Endothelial cell of umbilical vein (primary cell): ENCODE data around the gene CCDC196. TPM values are rescaled to one million over a fixed set of nuclear protein-coding genes. Genes with fewer than 3 reads are reported as not detected.

Experiments
- BruUV-seq: library from RNA; stranded (reverse); fragments of 400-500 nt; replicated peaks from 2 replicates; lab custom pipeline; 2021; lab: Mats Ljungman, UMichigan
- CTCF ChIA-PET: fragments of 300-600, 350-600 bp; sonication (Branson Sonifier 250); formaldehyde crosslinking; loops from one replicate; lab custom pipeline; 2021; ENCODE audit warnings: antibody characterized with exemption, inconsistent platforms; lab: Charles Lee
- POLR2A ChIA-PET: fragments of 300-600, 350-600 bp; sonication (Branson Sonifier 250); formaldehyde crosslinking; loops from one replicate; lab custom pipeline; 2021; ENCODE audit warnings: antibody characterized with exemption, inconsistent platforms; lab: Charles Lee
- DNase-seq: peaks from one replicate; pipeline ENCODE4 v3.0.0-alpha.2; 2011; ENCODE audit warnings: low read depth, low spot score
- FAIRE-seq: peaks from 2 replicates; lab custom pipeline; 2011; peaks lifted over from hg19 to GRCh38; lab: Jason Lieb, UNC
- H2AFZ ChIP-seq: 2 replicates; pipeline ENCODE4 v1.6.0; 2012; ENCODE audit warnings: low read depth, low read length, control low read depth, inconsistent platforms
- H3K27ac ChIP-seq: 2 replicates; pipeline ENCODE4 v1.5.1; 2011; ENCODE audit warnings: low read depth, mild to moderate bottlenecking, control low read depth, low read length, moderate library complexity; ENCODE audit not compliant: insufficient read depth
- H3K27me3 ChIP-seq, 2 experiments: 2 replicates each; pipeline versions ENCODE4 v1.6.0 to v1.6.1; 2011; ENCODE audit warnings: low read length in 2 of 2, mixed read lengths in 1 of 2; ENCODE audit not compliant: control insufficient read depth in 2 of 2, insufficient read depth in 2 of 2
- H3K36me3 ChIP-seq, 2 experiments: 2 replicates in 1 of 2; 3 replicates in 1 of 2; pipeline ENCODE4 v1.5.1; 2011; ENCODE audit warnings: low read length in 2 of 2, mild to moderate bottlenecking in 1 of 2, moderate library complexity in 1 of 2; ENCODE audit not compliant: control insufficient read depth in 2 of 2, insufficient read depth in 2 of 2; ENCODE audit errors: extremely low read depth in 1 of 2
- H3K4me1 ChIP-seq: 3 replicates; pipeline ENCODE4 v1.5.1; 2011; ENCODE audit warnings: mild to moderate bottlenecking, low read length; ENCODE audit not compliant: control insufficient read depth, insufficient read depth; ENCODE audit errors: extremely low read depth
- H3K4me2 ChIP-seq: 2 replicates; pipeline ENCODE4 v1.6.1; 2011; ENCODE audit warnings: low read length, control low read depth, mixed read lengths; ENCODE audit not compliant: insufficient read depth
- H3K4me3 ChIP-seq, 3 experiments: fragments of 200-600 bp in 1 of 3; sonication (generic), shearing (Covaris generic) in 1 of 3; replicated peaks in 1 of 3; 2 replicates each; pipeline ENCODE4 v1.5.1; 2011 to 2016; ENCODE audit warnings: control low read depth in 3 of 3, low read length in 3 of 3, mild to moderate bottlenecking in 2 of 3, inconsistent platforms in 1 of 3, low read depth in 1 of 3, moderate library complexity in 1 of 3; ENCODE audit not compliant: insufficient read depth in 1 of 3
- H3K79me2 ChIP-seq: 2 replicates; pipeline ENCODE4 v1.6.0; 2012; ENCODE audit warnings: low read length, inconsistent platforms; ENCODE audit not compliant: control insufficient read depth, insufficient read depth
- H3K9ac ChIP-seq: replicated peaks from 2 replicates; pipeline ENCODE3; 2011; ENCODE audit warnings: low read length, control low read depth; ENCODE audit not compliant: insufficient read depth; ENCODE audit errors: extremely low read depth
- H3K9me1 ChIP-seq: replicated peaks from 3 replicates; pipeline ENCODE4 v1.6.0; 2011; ENCODE audit warnings: mild to moderate bottlenecking, low read length; ENCODE audit not compliant: control insufficient read depth, insufficient read depth; ENCODE audit errors: extremely low read depth
- H3K9me3 ChIP-seq: replicated peaks from 2 replicates; pipeline ENCODE4 v1.5.1; 2012; ENCODE audit warnings: low read length, inconsistent platforms; ENCODE audit not compliant: control insufficient read depth, insufficient read depth
- H4K20me1 ChIP-seq: replicated peaks from 2 replicates; pipeline ENCODE3; 2011; ENCODE audit warnings: mild to moderate bottlenecking, low read length; ENCODE audit not compliant: control insufficient read depth, insufficient read depth; ENCODE audit errors: extremely low read depth
- EZH2 ChIP-seq: IDR thresholded peaks from 2 replicates; pipeline ENCODE4 v1.6.1; 2012; ENCODE audit warnings: borderline replicate concordance, low read depth, mild to moderate bottlenecking, moderate library complexity, low read length, inconsistent platforms; ENCODE audit not compliant: severe bottlenecking
- FOS ChIP-seq: IDR thresholded peaks from 2 replicates; pipeline ENCODE4 v1.6.1; 2011; ENCODE audit warnings: mild to moderate bottlenecking, low read length, moderate library complexity, borderline replicate concordance; ENCODE audit not compliant: insufficient read depth
- GATA2 ChIP-seq: IDR thresholded peaks from 2 replicates; pipeline ENCODE4 v1.7.0; 2011; ENCODE audit warnings: low read depth, mild to moderate bottlenecking, moderate library complexity, mixed read lengths, low read length; ENCODE audit not compliant: insufficient read length, insufficient read depth
- JUN ChIP-seq: IDR thresholded peaks from 2 replicates; pipeline ENCODE4 v1.6.1; 2011; ENCODE audit warnings: borderline replicate concordance, low read depth; ENCODE audit not compliant: insufficient read length, insufficient read depth
- MYC ChIP-seq: IDR thresholded peaks from one replicate; pipeline ENCODE4 v1.6.1; 2011; ENCODE audit warnings: mild to moderate bottlenecking, low read depth, low read length
- POLR2A ChIP-seq: IDR thresholded peaks from 2 replicates; pipeline ENCODE4 v1.6.1; 2012; ENCODE audit warnings: low read depth, mild to moderate bottlenecking, control low read depth, low read length
- POLR2AphosphoS5 ChIP-seq: IDR thresholded peaks from 2 replicates; pipeline ENCODE4 v1.6.1; 2012; ENCODE audit warnings: low read depth, mild to moderate bottlenecking, control low read depth, low read length, moderate library complexity; ENCODE audit not compliant: insufficient read depth
- dilution Hi-C: fragments of 300-500 bp; cut with MboI; formaldehyde crosslinking; loops from one replicate; pipeline ENCODE4 v1.15.0; 2019; ENCODE audit warnings: low sequenced_read_pairs; ENCODE audit not compliant: extremely low pct_ligation_motif_present
- intact Hi-C: fragments of 100-400 bp; cut with micrococcal nuclease; formaldehyde crosslinking; loops from one replicate; pipeline ENCODE4 v1.10.0; 2022
- polyA plus RNA-seq, 4 experiments: library from polyadenylated mRNA; depleted of rRNA in 3 of 4; stranded (reverse) in 3 of 4; unstranded in 1 of 4; fragments of >200 nt; gene quantifications; 2 replicates each; pipeline versions ENCODE4 v1.2.1 to v1.2.3, GENCODE V29; 2011 to 2012; ENCODE audit warnings: missing spikeins in 1 of 4
- total RNA-seq: library from RNA; stranded (reverse); gene quantifications from 2 replicates; pipeline ENCODE4 v1.2.3, GENCODE V29; 2021
- TF ChIP-seq, protein P1 (sequence below), 2 donors: IDR thresholded peaks; 1 replicate in 1 of 2; 2 replicates in 1 of 2; pipeline ENCODE4 v1.5.1; 2011; ENCODE audit warnings: low read length in 2 of 2, mild to moderate bottlenecking in 2 of 2, moderate library complexity in 2 of 2, control low read depth in 1 of 2, inconsistent platforms in 1 of 2, low read depth in 1 of 2; ENCODE audit not compliant: insufficient read depth in 1 of 2; ENCODE audit errors: extremely low read depth in 1 of 2
- TF ChIP-seq, protein P2 (sequence below): IDR thresholded peaks from 2 replicates; pipeline ENCODE4 v1.6.1; 2011; ENCODE audit not compliant: insufficient read depth, insufficient read length

The CCDC196 gene
- total and polyA plus RNA-seq, 2 donors (not counting 3 experiments of a cell fraction or from before 2014, with no cell fraction given) = not detected

DNA sequence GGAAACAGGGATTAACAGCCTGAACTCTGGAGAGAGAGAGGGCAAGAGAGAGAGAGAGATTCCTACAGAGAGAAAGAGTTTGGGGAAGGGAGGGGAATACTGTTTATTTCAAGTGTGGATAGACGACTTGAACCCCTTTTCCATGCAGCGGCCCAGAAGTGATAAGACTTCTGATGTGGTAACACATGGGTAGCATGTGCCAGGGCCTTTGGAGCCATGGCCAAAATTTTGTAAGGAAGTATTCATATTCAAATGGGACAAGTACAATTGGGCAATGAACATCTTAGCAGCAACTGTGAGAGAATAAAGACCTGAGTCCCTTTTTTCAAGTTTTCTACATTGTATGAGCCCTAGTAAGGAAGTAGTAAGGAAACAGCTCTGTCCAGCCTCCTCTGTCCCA, 42.4 kb upstream of the CCDC196 start:
- TF ChIP-seq, protein P1, sequence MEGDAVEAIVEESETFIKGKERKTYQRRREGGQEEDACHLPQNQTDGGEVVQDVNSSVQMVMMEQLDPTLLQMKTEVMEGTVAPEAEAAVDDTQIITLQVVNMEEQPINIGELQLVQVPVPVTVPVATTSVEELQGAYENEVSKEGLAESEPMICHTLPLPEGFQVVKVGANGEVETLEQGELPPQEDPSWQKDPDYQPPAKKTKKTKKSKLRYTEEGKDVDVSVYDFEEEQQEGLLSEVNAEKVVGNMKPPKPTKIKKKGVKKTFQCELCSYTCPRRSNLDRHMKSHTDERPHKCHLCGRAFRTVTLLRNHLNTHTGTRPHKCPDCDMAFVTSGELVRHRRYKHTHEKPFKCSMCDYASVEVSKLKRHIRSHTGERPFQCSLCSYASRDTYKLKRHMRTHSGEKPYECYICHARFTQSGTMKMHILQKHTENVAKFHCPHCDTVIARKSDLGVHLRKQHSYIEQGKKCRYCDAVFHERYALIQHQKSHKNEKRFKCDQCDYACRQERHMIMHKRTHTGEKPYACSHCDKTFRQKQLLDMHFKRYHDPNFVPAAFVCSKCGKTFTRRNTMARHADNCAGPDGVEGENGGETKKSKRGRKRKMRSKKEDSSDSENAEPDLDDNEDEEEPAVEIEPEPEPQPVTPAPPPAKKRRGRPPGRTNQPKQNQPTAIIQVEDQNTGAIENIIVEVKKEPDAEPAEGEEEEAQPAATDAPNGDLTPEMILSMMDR (IDR thresholded peaks at IDR 0.05; ENCODE audit: extremely low read depth in 1 of 2, insufficient read depth in 1 of 2, low read depth in 1 of 2, low read length in 2 of 2) = no peak
- TF ChIP-seq JUN (no peak), MYC (no peak), POLR2AphosphoS5 (no peak), FOS (no peak), POLR2A (no peak), GATA2 (no peak), EZH2 (no peak)
- TF ChIP-seq, protein P2, sequence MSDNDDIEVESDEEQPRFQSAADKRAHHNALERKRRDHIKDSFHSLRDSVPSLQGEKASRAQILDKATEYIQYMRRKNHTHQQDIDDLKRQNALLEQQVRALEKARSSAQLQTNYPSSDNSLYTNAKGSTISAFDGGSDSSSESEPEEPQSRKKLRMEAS = no peak
- Histone ChIP-seq H3K27ac (no peak overlapping the region), H3K36me3 (no peaks in the 10 kb centered on the region), H3K9me1 (no peaks in the 10 kb centered on the region), H4K20me1 (no peaks in the 10 kb centered on the region), H3K9ac (no peak overlapping the region), H3K4me2 (no peak overlapping the region), H3K79me2 (no peaks in the 10 kb centered on the region), H2AFZ (no peak overlapping the region), H3K4me1 (no peaks in the 10 kb centered on the region), H3K27me3 (no peaks in the 10 kb centered on the region), H3K4me3 (no peak overlapping the region), H3K9me3 (no peaks in the 10 kb centered on the region)
- POLR2A ChIA-PET = no interaction called here
- intact Hi-C loops = no loop called here
- dilution Hi-C loops = no loop called here
- no TSS peak for BruUV-seq
- no peak for DNase-seq
- CTCF ChIA-PET = no interaction called here
- FAIRE-seq = no peak
